Measurements from ENCODE around the gene FAM227B.

- no peak for TF ChIP-seq SP1 (IDR thresholded peaks at IDR 0.05)
- no peak for TF ChIP-seq ARNT (IDR thresholded peaks at IDR 0.05)
These were observed 292.7 kb downstream of the FAM227B start for GRCh38 chr15:49327927-49328326.
